ENCODE measurements around the gene TIGD4. TPM values are rescaled to one million over a fixed set of nuclear protein-coding genes. Genes with fewer than 3 reads are reported as not detected.

Gene TIGD4
- polyA plus RNA-seq, 1 of the 3 experiments (the other 2 are of a cell fraction), result 0.13 TPM

- no peak for DNase-seq
- CTCF ChIA-PET, result interaction anchor here (0.7 kb wide), 2 partner anchors 42 to 312 kb away, joined by 3 read pairs; no protein-coding TSS in a partner anchor
- Histone ChIP-seq H4K20me1 (ENCODE audit: insufficient read depth) (no peaks in the 10 kb centered on the region), H3K9me2 (no peaks in the 10 kb centered on the region), H3K27me3 (ENCODE audit: insufficient read depth) (no peaks in the 10 kb centered on the region), H3K4me2 (no peak overlapping the region), H3K4me3 (ENCODE audit: low read depth in 2 of 2, low read length in 1 of 2) (no peak overlapping the region), H3K79me2 (ENCODE audit: insufficient read depth) (no peaks in the 10 kb centered on the region), H3K9ac (no peak overlapping the region), H3K36me3 (replicated peaks in 1 of 2; ENCODE audit: control insufficient read depth in 1 of 2, insufficient read depth in 2 of 2, low read length in 1 of 2) (no peaks in the 10 kb centered on the region), H3K4me1 (ENCODE audit: control insufficient read depth in 1 of 2, insufficient read depth in 2 of 2, low read depth in 1 of 2, low read length in 1 of 2) (no peaks in the 10 kb centered on the region), H3K27ac (ENCODE audit: low read depth in 2 of 2, low read length in 1 of 2) (no peak overlapping the region), H2AFZ (ENCODE audit: low read depth) (no peak overlapping the region), H3F3A (replicated peaks; ENCODE audit: insufficient read depth) (no peaks in the 10 kb centered on the region), H3K9me3 (no peaks in the 10 kb centered on the region)
- no peak for TF ChIP-seq YY1 (IDR thresholded peaks at IDR 0.05; ENCODE audit: low read depth)
- POLR2A ChIA-PET, result no interaction called here
- WGBS (ENCODE audit: low lambda C conversion rate), result 71% methylated on average over 24 of the region's 24 CpGs
Measured at GRCh38 chr4:152719801-152720556, 59.6 kb downstream of the TIGD4 start.

Other genes starting within 250 kb of the TIGD4 start
- 7.7 and 11.4 TPM in 2 replicates for gene FBXW7, start 243.6 kb downstream of the TIGD4 start, polyA plus RNA-seq (2012; rRNA removed)
- gene TMEM154, start 99.7 kb downstream of the TIGD4 start, polyA plus RNA-seq (2012; rRNA removed), result 0.58 and 0.62 TPM in 2 replicates
- gene ARFIP1, start 224 bp upstream of the TIGD4 start, polyA plus RNA-seq (2012; rRNA removed), result 15.7 and 17.4 TPM in 2 replicates
- 0.02 and 0.03 TPM in 2 replicates for gene FHDC1, start 156.6 kb upstream of the TIGD4 start, polyA plus RNA-seq (2012; rRNA removed)

All from SK-N-SH (cell line).